ENCODE results near the gene USP32.

DNA sequence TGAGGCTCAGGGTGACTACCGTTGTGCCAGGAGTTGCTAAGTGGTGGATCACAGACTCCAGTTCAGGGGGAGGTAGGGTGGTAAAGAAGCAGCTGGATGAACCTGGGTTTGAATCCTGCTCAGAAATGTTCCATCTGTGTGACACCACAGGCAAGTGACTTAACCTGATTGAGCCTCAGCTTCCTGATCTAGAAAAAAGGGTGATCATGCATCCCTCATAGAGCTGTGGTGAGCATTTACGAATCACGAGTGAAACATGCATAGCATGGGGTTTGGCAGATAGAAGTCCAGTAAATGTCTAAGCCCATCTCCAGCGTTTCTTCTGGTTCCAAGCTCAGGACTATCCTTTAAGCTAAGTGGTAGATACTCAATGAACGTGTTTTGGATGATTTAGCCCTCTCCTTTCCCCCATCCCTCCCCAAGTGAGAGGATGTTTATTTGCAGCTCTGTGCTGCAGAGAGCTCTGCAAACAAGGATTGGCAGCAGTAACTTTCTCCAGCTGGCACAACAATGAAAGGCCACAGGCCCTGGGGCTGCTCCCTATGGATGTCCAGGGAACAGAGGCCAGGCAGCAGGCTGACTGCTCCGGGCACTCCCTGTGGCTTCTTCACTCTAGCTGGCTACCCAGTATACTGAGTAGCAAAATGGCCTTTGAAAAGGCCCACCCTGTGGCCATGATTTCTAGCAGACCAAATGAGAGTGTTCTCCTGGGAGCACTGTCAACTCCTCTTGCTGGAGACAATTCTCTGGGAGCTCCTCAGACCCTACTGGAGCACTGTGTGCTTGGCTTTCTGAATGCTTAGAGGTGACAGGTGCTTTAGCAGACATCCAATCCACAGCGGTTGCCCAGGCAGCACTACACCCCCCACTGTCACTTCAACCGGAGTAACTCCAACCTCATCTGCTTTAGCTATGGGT, 220.8 kb downstream of the USP32 start:
- TF ChIP-seq SUZ12 (IDR thresholded peaks at IDR 0.05; ENCODE audit: extremely low read depth, insufficient read depth, insufficient read length) = no peak
- no peak for TF ChIP-seq ZNF274 (IDR thresholded peaks at IDR 0.05; ENCODE audit: low read depth, low read length)
- TF ChIP-seq YY1 (IDR thresholded peaks at IDR 0.05; ENCODE audit: insufficient read depth, insufficient read length) = no peak
